Measurements from ENCODE around the gene AHDC1. TPM values are rescaled to one million over a fixed set of nuclear protein-coding genes. Genes with fewer than 3 reads are reported as not detected.

The AHDC1 gene
- total and polyA plus RNA-seq, 2 of the 13 experiments (the other 11 are each of a cell fraction or from before 2014, with no cell fraction given), result 1.0 to 2.7 TPM

- TF ChIP-seq ZNF350 (CRISPR knock-in tag; IDR thresholded peaks at IDR 0.05; ENCODE audit: borderline replicate concordance, low read depth), result peak; percentile 78
- no peak for TF ChIP-seq RFX5 (IDR thresholded peaks at IDR 0.05; ENCODE audit: low read depth, low read length)
- TF ChIP-seq ZNF850 (CRISPR knock-in tag; conservative IDR thresholded peaks at IDR 0.05), result no peak
- TF ChIP-seq POGZ (CRISPR knock-in tag; IDR thresholded peaks at IDR 0.05), result peak; percentile 56; the same call in 1 of the 2 replicates
- TF ChIP-seq CCAR2 (optimal IDR thresholded peaks at IDR 0.05; ENCODE audit: low read depth, low read length), result no peak
- TF ChIP-seq FOXO4 (CRISPR knock-in tag; conservative IDR thresholded peaks at IDR 0.05), result 0 out of 2 replicates have a peak, but pooled peaks have one; percentile 51
- peak; percentile 78; the same call in 1 of the 2 replicates for TF ChIP-seq ZBTB42 (CRISPR knock-in tag; IDR thresholded peaks at IDR 0.05)
- no peak for TF ChIP-seq CEBPB (IDR thresholded peaks at IDR 0.05; ENCODE audit: borderline replicate concordance, low read depth, low read length)
- TF ChIP-seq ZNF550 (CRISPR knock-in tag; IDR thresholded peaks at IDR 0.05; ENCODE audit: borderline replicate concordance), result no peak
- TF ChIP-seq ZNF775 (CRISPR knock-in tag; IDR thresholded peaks at IDR 0.05; ENCODE audit: borderline replicate concordance), result no peak
- no peak for TF ChIP-seq GZF1 (CRISPR knock-in tag; IDR thresholded peaks at IDR 0.05)
- TF ChIP-seq UBTF (CRISPR knock-in tag; IDR thresholded peaks at IDR 0.05), result peak; percentile 91
- TF ChIP-seq ARID4A (CRISPR knock-in tag; IDR thresholded peaks at IDR 0.05; ENCODE audit: borderline replicate concordance), result peak; percentile 60; the same call in 1 of the 2 replicates
- peak; percentile 77; the same call in 1 of the 2 replicates for TF ChIP-seq MAF1 (CRISPR knock-in tag; IDR thresholded peaks at IDR 0.05; ENCODE audit: borderline replicate concordance)
- peak; percentile 88; the same call in 1 of the 2 replicates for TF ChIP-seq CHD4 (IDR thresholded peaks at IDR 0.05; ENCODE audit: borderline replicate concordance, low read length)
- TF ChIP-seq HNRNPH1 (optimal IDR thresholded peaks at IDR 0.05; ENCODE audit: low read depth, low read length), result no peak
- 0 out of 2 replicates have a peak, but pooled peaks have one; percentile 48 for TF ChIP-seq ARID2 (CRISPR knock-in tag; IDR thresholded peaks at IDR 0.05; ENCODE audit: borderline replicate concordance)
- peak; percentile 64 for TF ChIP-seq PHF8 (CRISPR knock-in tag; IDR thresholded peaks at IDR 0.05)
- TF ChIP-seq ZNF589 (CRISPR knock-in tag; conservative IDR thresholded peaks at IDR 0.05), result no peak; the same call in 1 of the 2 replicates
- TF ChIP-seq EP300 (IDR thresholded peaks at IDR 0.05; ENCODE audit: low read depth in 2 of 2, low read length in 2 of 2), result peak; percentile 47 to 71; a peak in 3 of 4 replicates
- TF ChIP-seq EP300 (CRISPR knock-in tag; IDR thresholded peaks at IDR 0.05; ENCODE audit: borderline replicate concordance), result peak; percentile 74; the same call in 1 of the 2 replicates
These were observed 99.1 kb downstream of the AHDC1 start (continued) for GRCh38 chr1:27504588-27505419.

Data from HepG2 (cell line).